Measurements from ENCODE around the gene CYRIA.

CYRIA gene

GRCh38 chr2:16642088-16642487, 23.5 kb downstream of the CYRIA start:
- TF ChIP-seq, protein P1, sequence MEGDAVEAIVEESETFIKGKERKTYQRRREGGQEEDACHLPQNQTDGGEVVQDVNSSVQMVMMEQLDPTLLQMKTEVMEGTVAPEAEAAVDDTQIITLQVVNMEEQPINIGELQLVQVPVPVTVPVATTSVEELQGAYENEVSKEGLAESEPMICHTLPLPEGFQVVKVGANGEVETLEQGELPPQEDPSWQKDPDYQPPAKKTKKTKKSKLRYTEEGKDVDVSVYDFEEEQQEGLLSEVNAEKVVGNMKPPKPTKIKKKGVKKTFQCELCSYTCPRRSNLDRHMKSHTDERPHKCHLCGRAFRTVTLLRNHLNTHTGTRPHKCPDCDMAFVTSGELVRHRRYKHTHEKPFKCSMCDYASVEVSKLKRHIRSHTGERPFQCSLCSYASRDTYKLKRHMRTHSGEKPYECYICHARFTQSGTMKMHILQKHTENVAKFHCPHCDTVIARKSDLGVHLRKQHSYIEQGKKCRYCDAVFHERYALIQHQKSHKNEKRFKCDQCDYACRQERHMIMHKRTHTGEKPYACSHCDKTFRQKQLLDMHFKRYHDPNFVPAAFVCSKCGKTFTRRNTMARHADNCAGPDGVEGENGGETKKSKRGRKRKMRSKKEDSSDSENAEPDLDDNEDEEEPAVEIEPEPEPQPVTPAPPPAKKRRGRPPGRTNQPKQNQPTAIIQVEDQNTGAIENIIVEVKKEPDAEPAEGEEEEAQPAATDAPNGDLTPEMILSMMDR (IDR thresholded peaks at IDR 0.05; ENCODE audit: low read depth, low read length) = no peak
- in situ Hi-C loops (cut with HindIII; ENCODE audit: low sequenced_read_pairs) = no loop called here
- no peak overlapping the region for H3K4me3 ChIP-seq (ENCODE audit: low read depth, low read length)
- DNase-seq (ENCODE audit: low read depth, low spot score) = no peak

GRCh38 chr2:16641509-16641908, 24.1 kb downstream of the CYRIA start:
- in situ Hi-C loops (cut with HindIII; ENCODE audit: low sequenced_read_pairs) = no loop called here
- no peak for DNase-seq (ENCODE audit: low read depth, low spot score)
- TF ChIP-seq, protein P1 (IDR thresholded peaks at IDR 0.05; ENCODE audit: low read depth, low read length) = no peak
- H3K4me3 ChIP-seq (ENCODE audit: low read depth, low read length) = no peak overlapping the region

DNA sequence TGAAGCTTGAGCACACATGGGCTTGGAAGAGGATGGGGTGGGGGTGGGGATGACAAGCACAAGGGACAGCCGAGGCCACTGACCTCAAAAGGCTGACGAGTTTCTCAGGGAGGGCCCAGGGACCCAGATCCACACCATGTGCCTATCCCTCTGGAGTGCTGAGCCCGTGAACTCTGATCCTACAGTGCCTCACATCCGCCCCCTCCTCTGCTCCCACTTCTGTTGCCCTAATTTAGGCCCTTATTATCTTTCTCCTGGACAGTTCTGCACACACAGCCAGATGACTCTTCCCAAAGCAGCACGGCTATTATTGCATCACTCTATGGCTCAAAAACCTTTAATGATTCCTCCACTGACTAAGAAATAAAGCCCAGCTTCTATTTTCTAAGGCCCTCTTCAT, 24.8 kb downstream of the CYRIA start:
- TF ChIP-seq, protein P1 (IDR thresholded peaks at IDR 0.05; ENCODE audit: low read depth, low read length) = no peak
- in situ Hi-C loops (cut with HindIII; ENCODE audit: low sequenced_read_pairs) = no loop called here
- no peak overlapping the region for H3K4me3 ChIP-seq (ENCODE audit: low read depth, low read length)
- no peak for DNase-seq (ENCODE audit: low read depth, low spot score)

DNA sequence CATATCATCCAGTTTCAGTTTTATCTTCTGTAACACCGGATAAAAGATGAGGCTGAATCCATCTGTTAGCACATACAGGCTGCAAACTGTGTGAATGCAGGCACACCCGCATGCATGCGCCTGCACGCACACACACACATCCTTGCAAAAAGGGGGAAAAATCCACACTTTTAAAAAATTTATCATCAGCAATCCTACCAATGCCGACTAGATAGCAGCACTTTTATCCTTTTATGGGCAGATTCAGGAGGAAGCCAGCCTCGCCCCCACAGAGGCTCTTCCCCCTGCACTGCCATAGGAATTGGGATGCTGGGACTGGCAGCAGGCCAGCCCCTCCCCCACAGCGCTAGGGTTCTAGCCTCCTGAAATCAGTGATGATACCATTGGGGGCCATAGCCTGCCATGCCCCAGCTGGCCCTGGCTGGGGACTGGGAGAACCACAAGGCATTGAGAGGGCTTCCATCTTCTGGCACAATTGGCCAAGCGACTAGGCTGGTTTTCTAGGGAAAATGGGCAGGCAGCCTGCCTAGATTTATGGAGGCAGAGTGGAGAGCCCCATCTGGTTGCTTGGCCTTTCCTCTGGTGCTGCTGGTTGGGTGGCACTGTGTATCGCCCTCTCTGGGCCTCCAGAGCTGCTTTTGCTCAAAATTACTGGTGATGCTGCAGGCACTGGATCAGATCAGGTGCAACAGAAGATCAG, 25.5 kb downstream of the CYRIA start:
- in situ Hi-C loops (cut with HindIII; ENCODE audit: low sequenced_read_pairs) = no loop called here
- TF ChIP-seq, protein P1 (IDR thresholded peaks at IDR 0.05; ENCODE audit: low read depth, low read length) = no peak
- no peak for DNase-seq (ENCODE audit: low read depth, low spot score)
- no peak overlapping the region for H3K4me3 ChIP-seq (ENCODE audit: low read depth, low read length)

DNA sequence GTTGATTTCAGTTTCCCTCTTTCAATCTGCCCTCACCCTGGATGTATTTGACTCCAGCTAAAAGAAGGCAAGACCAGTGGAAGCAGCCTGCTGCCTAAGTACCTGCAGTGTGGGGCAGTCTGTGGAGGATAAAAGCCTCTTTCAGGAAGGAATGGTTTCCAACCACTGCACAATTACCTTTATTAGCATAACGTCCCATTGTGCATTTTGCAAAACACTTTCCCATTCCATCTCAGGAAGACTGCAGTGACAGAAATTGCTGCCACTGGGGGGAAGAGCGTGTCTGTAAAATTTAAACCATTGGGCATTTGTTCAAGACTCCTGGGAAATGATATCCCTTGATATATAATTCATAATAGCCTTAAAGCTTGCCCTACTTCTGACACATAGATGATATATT, 26.2 kb downstream of the CYRIA start:
- TF ChIP-seq, protein P1 (IDR thresholded peaks at IDR 0.05; ENCODE audit: low read depth, low read length) = no peak
- no peak overlapping the region for H3K4me3 ChIP-seq (ENCODE audit: low read depth, low read length)
- in situ Hi-C loops (cut with HindIII; ENCODE audit: low sequenced_read_pairs) = no loop called here
- DNase-seq (ENCODE audit: low read depth, low spot score) = no peak

GRCh38 chr2:16638946-16639345, 26.7 kb downstream of the CYRIA start:
- DNase-seq (ENCODE audit: low read depth, low spot score) = no peak
- TF ChIP-seq, protein P1 (IDR thresholded peaks at IDR 0.05; ENCODE audit: low read depth, low read length) = no peak
- in situ Hi-C loops (cut with HindIII; ENCODE audit: low sequenced_read_pairs) = no loop called here
- H3K4me3 ChIP-seq (ENCODE audit: low read depth, low read length) = no peak overlapping the region
